A172 (cell line): ENCODE measurements around the gene FAM168A. TPM values are rescaled to one million over a fixed set of nuclear protein-coding genes. Genes with fewer than 3 reads are reported as not detected.

ENCODE experiments used
- DNase-seq: peaks from one replicate; pipeline ENCODE4 v3.0.0-alpha.2; 2015; ENCODE audit warnings: low spot score
- total RNA-seq: library from RNA; depleted of rRNA; stranded (reverse); fragments of >200 nt; shearing (Covaris generic); gene quantifications from 2 replicates; pipeline ENCODE4 v1.2.3, GENCODE V29; 2014

The FAM168A gene
- total RNA-seq, 1 experiment from 2014 or later, result 22.3 TPM

- no peak for DNase-seq
These were observed 169.7 kb downstream of the FAM168A start for GRCh38 chr11:73428227-73428626.

DNA sequence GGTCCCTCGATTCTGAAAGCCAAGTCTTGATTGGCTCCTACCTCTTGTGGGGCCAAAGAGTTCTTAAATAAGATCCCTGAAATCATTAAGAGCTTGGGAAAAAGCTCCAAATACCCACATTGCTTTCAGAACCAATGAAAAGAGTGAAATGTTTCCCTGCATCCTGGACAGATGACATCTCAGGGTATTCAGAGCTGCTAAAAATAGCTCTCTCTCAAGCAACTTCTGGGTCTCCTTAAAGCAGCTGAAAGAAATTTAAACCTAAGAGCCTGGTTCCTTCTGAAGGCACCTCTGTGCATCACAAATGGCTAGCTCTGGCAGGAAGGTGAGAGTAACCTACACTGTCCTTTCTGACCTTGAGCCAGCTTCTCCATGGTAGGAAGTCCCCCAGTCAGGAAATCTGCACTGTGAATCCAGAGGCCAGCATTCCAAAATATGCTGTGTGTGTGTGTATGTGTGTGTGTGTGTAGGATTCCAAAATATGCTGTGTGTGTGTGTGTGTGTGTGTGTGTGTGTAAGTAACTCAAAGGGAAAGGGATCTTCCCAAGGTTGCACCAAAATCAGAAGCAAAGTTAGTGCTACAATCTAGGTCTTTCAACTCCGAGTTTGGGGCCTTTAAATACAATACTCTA, 171.6 kb downstream of the FAM168A start:
- DNase-seq, result no peak

DNA sequence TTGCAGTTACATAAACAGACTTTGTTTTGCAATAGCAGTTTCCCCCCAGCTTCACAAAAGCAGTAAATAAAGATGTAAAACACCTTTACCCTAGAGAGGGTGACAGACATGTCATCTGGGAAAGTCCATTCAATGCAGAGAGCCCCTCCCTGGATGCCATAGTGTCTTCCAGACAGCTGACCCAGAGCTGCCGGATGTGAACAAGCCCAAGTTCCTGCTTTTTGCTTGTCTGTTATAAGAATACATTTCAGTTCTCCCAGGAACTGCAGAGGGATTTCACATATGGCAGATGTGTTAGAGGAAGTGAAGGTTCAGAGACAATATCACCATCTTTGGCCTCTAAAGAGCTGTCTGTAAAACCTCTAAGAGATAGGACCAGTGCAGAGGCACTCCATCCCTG, 172.8 kb downstream of the FAM168A start:
- no peak for DNase-seq

DNA sequence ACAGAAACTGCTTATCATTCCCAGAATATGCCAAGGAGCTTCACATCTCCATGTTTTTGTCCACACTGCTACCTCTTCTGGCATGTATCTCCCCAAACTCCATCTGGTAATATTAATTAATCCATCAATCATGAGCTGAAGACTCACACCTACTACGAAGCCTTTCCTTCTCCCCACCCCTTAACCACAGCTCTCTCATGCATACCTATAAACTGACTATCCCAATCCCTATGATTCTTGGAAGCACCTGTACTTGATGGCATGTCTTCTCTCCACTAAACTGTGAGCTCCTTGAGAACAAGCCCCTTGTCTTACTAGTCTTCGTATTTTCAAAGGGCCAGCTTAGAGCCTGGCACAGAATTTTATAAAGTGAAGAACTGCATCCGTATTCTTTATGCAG, 174.4 kb downstream of the FAM168A start:
- no peak for DNase-seq

DNA sequence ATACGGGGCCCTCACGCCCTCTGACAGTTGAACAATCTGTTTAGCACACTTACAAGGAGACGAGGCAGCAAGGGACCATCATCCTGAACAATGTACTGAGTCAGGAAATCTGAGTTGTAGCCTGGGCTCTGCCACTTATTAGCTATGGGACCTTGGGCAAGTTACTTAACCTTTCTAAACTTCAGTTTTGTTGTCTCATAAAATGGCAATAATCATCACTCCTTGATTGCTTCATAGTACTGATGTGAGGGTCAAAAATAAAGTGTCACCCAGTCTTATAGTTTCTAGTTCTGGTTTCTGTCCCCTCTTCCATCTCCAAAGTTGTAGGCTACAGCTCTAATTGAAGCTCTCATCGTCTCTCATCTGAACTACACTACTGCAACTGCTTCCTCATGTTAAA, 175.0 kb downstream of the FAM168A start:
- no peak for DNase-seq

DNA sequence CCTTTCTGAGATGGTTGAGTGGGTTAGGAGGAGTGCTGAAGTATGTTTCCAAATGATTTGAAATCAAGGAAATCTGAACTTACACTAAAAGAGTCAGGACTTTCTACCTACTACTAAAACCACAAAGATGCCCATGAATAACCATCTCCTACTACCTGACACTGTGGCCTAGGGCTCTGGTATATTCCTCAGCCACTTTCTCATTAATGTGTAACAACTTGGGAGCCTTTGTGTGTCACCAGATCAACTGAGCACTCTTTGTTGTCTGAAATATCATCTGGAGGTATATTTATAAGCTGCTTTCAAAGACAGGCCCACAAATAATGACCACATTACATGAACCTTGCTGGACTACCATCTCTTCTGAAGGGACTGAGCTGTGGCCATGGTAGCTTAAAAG, 177.8 kb downstream of the FAM168A start:
- no peak for DNase-seq

GRCh38 chr11:73416786-73417185, 181.1 kb downstream of the FAM168A start:
- DNase-seq, result no peak

GRCh38 chr11:73415854-73416615, 181.9 kb downstream of the FAM168A start:
- no peak for DNase-seq

DNA sequence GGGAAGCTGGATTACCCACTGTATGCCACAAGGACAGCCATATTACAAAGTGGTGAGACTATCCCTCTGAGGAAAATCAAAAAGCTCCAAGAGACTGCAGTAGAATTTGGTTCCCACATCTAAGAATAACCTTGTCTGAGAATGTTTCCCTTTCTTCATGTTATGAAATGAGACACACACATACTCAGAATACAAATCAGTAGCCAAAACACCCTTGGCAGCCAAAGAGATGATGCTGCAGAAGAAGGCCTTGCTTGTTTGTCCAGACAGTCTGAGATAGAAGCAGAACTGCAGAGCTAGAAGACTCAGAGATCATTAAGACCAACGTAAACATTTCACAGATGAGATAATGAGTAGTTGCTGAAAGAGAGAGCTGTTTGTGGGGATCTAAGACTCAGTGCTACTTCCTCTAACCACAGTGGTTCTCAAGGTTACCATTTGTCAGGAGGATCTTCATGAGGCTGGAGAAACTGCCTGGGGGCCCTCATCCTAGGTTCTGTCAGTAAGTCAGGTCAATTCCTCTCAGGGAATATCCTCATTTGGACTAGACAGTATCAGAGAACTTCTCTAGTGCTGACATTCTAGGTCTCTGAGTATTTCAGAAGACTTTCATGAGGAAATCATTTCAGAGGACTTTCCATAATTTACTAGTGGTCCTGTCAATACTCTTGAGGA, 182.8 kb downstream of the FAM168A start:
- DNase-seq, result no peak

- no peak for DNase-seq
These were observed 184.7 kb downstream of the FAM168A start for GRCh38 chr11:73413256-73413655.

GRCh38 chr11:73412308-73412707, 185.6 kb downstream of the FAM168A start:
- no peak for DNase-seq

- DNase-seq, result no peak
These were observed 186.9 kb downstream of the FAM168A start for GRCh38 chr11:73411031-73411430.

DNA sequence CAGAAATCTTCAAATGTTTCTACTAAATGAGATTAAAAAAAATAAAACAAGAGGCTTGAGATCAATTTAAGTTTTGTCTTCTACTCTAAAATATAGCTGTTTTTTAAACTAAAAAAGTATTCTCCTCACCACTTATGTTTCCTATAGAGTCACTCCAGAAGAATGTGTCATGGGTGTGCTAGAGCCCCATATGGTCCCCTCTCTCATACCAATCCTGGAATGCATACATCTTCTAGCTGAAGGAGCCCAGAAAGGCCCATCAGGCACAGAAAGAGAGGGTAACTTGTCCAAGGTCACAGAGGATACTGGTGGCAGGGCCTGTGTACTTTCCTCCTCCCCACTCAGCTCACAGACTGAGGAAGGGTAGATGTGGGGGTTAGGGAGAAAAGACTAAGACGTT, 187.3 kb downstream of the FAM168A start:
- DNase-seq, result no peak

GRCh38 chr11:73409431-73409830, 188.5 kb downstream of the FAM168A start:
- no peak for DNase-seq

DNA sequence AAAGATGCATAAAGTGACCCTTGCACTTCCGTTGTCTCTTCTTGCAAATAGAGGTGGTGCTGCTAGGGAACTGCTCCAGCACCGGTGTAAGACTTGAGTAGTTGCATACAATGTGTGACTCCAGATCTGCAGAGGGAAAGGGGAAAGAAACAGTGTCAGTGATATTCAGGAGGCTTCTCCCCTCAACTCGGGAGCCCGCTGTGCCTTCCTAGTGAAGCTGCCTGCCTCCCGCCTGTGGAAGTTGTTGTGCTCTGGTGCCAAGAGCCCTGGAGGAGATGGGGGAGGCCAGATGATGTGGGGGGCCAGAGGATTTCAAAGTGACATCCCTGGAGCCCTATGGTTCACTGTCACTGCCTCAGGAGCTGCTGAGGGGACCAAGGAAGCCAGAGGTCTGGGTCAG, 191.3 kb downstream of the FAM168A start:
- no peak for DNase-seq

GRCh38 chr11:73406131-73406530, 191.8 kb downstream of the FAM168A start:
- DNase-seq, result no peak

DNA sequence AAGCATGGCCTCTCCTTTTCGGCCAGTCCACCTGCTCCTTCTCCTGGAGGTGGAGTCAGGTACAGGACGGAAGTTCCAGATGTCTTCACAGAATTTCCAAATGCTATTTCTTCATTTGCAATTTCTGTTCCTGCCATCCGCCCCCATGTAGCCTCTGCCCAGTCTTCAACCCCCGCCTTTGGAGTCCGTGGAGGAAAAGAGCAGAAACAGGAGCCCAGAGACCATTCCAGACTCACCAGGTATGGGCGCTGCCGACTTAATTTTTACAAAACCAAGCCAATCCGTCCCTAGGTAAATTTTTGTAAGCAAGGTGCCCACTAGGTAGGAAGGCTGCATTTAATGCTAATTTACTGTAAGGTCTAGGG, 192.8 kb downstream of the FAM168A start:
- DNase-seq, result no peak

DNA sequence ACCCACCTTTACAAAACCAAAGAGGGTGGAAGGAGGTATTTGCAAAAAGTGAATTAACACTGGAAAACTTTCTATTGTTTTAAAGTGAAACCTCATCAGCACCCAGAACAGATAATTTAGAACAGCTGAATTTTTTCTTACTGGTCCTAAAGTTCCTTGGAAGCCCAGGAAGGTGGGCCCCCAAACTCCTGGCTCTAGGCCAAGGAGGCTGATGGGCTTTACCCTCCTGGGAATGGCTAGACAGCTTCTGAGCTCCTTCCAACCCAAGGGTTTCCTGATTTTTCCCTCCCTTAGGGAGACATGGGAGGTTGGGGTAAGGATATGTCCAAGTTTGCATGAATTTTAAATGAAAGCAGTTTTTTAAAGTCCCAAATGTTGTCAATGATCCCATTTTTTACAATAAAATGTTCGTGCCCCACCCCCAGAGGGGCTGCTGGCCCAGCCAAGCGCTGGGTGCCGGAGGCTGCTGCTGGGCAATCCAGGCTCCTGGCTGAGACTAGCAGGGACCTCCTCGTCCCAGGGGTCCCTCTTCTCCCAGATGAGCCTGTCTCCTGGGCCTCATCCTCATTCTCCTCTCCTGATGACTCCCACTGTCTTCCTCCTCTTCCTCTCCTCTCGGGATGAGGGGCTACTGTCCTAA, 193.3 kb downstream of the FAM168A start:
- DNase-seq, result no peak

GRCh38 chr11:73404048-73404447, 193.9 kb downstream of the FAM168A start:
- DNase-seq, result peak; percentile 48

DNA sequence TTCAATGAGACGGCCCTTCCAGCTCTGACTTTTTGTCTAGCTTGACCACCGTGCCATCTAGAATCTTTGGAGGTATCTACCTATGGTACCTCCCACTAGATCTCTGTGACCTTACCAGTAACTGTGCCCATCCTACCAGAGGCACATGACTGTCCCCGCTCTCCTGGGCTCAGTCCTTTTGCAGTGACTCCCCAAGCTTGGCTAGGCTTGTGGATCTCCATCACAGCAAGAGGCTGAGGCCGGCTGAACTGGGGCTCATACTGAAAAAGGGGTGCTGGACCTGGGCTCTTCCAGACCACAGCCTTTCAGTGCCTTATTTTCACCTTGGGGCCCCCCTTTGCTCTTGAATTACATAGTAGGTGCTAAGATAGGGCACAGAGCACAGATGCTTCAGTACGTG, 194.4 kb downstream of the FAM168A start:
- DNase-seq, result no peak

DNA sequence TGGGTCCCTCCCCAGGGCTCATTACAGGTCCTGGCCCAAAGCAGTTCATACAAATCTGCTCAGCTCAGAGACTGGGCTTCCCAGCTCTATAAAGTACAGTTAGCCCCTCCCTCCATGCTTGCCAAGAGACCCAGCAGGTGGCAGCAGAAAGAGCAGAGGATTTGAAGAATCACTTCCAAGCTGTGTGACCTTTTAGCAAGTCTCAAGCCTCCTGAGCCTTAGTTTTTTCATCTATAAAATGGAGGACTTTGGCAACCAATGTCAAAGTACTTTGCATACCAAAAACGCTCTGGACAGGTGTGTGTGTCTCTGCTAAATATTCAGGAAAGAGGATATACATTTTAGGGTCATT, 195.1 kb downstream of the FAM168A start:
- no peak for DNase-seq

GRCh38 chr11:73401924-73402833, 195.7 kb downstream of the FAM168A start:
- no peak for DNase-seq
